GM21529 (cell line): ENCODE data around the gene ATP6V0D1.

Source experiments
- ATAC-seq: cut with Tn5 transposase; IDR thresholded peaks from one replicate; pipeline ENCODE4 v1.9.1; 2021; ENCODE audit not compliant: unreplicated experiment

ATP6V0D1 gene

DNA sequence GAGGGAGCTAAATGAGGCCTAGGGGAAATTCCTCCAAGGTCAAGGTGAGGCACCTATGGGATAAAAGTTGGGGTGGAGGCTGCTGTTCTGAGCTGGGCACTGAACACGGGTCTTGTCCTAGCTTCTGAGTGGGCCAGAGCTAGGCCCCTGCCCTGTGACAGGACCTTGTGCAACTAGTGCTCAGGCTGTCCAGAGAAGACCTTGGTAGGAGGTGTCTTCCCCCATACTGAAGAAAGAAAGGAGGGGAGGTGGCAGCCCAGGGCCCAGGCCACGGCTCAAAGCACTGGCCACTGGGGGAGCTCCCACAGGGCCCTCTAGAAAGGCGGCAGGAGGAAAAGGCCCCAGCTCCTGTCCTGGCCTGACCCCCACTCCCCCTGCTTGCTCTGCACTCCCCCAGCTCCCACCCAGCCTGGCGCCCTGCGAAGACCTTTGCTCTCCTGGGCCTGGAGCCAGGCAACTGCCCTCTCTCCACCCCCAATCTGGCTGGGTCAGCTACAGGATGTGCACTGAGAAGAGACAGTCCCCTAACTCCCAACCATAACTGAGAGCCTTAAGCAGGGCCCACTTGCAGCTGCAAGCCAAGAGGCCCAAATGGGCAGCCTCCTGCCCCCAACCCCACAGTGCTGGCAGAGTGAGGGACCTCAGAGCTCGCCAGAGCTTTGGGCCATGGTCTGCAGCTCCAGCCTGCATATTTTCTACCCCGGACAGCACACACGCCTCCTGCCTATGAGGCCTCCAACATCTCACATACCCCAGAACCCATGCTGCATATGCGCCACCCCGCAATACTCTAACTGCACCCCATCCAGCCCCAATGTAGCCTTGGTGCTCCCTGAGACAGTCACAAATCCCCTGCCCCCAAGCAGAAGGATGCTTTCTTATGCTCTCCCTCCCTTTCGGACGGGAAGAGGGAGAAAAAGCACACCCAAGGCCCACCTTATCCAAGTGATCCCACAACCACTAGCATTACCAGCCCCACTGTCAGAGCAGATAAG lies 34.7 kb downstream of the ATP6V0D1 start:
- no peak for ATAC-seq

GRCh38 chr16:67445441-67445912 lies 35.5 kb downstream of the ATP6V0D1 start:
- ATAC-seq: no peak

DNA sequence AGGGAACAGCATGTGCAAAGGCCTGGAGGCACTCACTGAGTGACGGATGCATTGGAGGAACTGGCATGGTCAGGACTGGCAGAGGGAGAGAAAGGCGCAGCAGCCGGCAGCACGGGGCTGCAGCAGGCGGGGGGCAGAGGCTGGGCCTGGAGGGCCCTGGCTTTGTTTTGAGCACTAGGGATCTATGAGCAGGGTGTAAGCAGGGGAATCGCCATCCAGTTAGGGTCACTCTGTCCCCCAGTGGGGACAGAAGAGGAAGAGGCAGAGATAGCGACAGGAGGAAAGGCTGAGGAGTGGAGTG lies 35.9 kb downstream of the ATP6V0D1 start:
- no peak for ATAC-seq

GRCh38 chr16:67444259-67445125 lies 36.5 kb downstream of the ATP6V0D1 start:
- ATAC-seq: no peak

GRCh38 chr16:67443265-67443664 lies 37.7 kb downstream of the ATP6V0D1 start:
- no peak for ATAC-seq

- ATAC-seq: no peak
Measured at GRCh38 chr16:67442581-67443255, 38.2 kb downstream of the ATP6V0D1 start.

- ATAC-seq: no peak
Measured at GRCh38 chr16:67441907-67442306, 39.0 kb downstream of the ATP6V0D1 start.

GRCh38 chr16:67441271-67441753 lies 39.6 kb downstream of the ATP6V0D1 start:
- ATAC-seq: no peak

DNA sequence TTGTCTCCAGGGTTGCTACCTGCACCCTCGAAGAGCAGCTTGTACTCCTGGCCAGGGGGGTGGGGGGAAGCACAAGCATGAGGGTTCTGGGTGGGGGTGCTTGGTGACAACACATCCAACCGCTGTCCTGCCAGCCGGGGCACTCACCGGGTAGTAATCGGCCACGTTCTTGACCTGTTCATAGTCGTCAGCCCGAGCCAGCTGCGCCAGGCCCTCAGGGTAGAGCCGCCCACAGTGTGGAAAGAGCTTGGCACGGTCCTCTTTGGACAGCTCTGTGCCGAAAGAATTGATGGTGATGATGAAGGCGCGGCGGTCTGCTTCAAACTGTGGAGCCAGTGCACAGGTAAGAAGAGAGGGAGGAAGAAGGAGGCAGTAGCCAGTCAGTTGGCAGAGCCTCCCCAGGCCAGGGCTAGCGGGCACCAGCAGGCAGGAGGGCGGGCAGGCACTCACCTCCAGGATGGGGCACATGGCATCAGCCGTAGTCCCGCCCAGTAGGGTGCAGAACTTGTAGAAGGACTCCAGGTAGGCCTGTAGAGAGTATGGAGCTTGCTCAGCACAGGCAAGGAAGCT lies 42.0 kb downstream of the ATP6V0D1 start:
- no peak for ATAC-seq

DNA sequence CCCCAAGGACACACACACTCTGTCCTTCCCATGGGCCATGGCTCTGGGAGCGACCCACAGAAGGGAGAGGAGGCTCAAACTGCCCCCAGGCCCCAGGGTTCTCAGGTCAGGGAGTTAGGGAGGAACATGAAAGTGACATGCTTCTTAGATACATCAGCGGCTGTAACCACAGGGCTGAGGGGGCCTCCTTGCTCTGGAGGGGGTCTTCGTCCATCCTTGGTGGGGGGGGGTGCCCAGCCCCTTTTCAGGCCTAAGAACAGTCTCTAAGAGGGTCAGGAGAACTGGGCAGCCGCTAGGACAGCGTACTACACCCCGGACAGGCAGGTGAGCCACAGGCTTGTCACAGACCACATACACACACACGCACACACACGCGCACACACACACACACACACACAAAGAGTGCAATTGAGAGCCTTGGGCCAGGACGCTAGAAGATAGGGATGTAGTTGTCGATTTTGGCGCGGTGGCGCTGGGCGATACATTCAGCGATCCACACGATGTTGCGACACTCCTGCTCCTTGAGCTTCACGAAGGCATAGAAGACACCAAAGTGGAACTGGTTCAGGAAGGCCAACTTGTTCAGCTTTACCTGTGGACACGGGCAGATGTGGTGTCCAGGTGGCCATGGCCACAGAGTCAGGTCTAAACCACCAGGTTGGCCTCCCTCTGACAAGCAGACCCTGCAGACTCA lies 42.7 kb downstream of the ATP6V0D1 start:
- no peak for ATAC-seq

- ATAC-seq: no peak
Measured at GRCh38 chr16:67437513-67437912, 43.4 kb downstream of the ATP6V0D1 start.

GRCh38 chr16:67436640-67437193 lies 44.2 kb downstream of the ATP6V0D1 start:
- ATAC-seq: no peak

- ATAC-seq: no peak
Measured at GRCh38 chr16:67435758-67436164, 45.2 kb downstream of the ATP6V0D1 start.

GRCh38 chr16:67433131-67433719 lies 47.7 kb downstream of the ATP6V0D1 start:
- ATAC-seq: no peak

GRCh38 chr16:67432506-67432890 lies 48.5 kb downstream of the ATP6V0D1 start:
- no peak for ATAC-seq

DNA sequence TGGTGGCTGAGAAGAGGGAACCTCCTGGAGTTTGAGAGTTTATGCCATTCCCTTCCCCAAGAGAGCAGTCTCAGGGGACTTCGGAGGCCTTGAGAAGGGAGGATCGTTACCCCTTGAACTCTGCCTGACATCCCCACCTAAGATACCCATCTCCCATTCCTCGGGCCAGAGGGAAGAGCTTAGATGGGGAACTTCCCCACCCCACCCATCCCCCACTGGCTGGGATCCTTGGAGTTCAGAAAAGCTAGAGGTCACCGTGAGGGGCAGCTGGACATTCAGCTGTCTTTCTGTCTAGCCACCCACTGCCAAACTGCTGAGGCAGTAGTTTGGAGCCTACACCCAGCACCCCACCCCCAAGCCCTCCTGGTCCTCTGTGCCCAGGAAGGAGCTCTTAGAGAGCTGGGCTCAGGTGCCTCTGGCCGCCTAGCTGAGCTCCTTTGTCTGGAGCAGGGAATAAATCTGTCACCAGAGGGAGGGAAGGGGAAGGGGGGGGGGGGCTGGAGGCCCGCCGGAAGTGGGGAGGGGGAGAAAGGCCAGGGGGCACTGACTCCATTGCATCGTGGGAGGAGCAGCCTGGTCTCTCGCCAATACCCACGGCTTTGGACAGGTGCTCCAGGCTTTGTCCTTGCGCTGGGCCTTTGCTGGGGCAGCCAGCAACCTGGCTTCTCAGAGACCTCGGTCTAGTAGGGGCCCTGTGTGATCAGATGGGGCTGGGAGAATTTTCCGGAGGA lies 49.0 kb downstream of the ATP6V0D1 start:
- no peak for ATAC-seq

GRCh38 chr16:67430977-67431774 lies 49.8 kb downstream of the ATP6V0D1 start, which contains the start of gene HSD11B2:
Gene HSD11B2, plus strand, starts transcription at chr16:67431121. Its CDS starts 128 bp downstream, at chr16:67431249.
- no peak for ATAC-seq

DNA sequence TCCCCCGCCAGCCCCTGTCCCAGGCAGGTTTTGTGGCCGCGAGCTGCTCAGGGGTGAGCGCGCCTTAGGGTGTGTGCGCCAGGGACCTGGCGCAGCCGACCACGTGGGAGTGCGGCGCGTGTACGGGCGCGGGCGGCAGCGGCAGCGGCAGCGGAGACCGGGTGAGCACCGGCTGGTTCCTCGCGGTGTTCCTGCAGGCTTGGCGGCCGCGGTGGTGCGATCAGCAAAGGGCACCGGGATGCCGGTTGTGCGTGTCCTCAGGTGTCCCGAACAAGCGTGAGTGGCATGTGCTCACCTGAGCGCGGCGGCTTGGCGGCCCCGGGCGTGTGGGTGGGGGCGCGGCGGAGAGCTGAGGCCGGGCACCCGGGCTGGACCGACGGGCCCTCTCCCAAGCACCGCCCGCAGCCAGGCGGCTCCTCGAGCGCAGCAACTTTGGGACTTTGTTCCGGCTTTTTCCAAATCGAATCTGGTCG lies 50.4 kb downstream of the ATP6V0D1 start:
- ATAC-seq: no peak
